SK-N-SH treated with all-trans-retinoic acid at 6 μM for 48 hours (cell line): ENCODE data around the gene KRTAP10-4.

Experiments used
- ATAC-seq: fragments of 200-7000 bp; cut with Tn5 transposase; 3 replicates; pipeline ENCODE4 v1.9.1; 2020; ENCODE audit warnings: mild to moderate bottlenecking, moderate library complexity
- BACH2 ChIP-seq: fragments of 250-450 bp; sonication (Bioruptor Pico); IDR thresholded peaks from 2 replicates; pipeline ENCODE4 v1.9.0; 2021; ENCODE audit warnings: mild to moderate bottlenecking, borderline replicate concordance
- ESRRG ChIP-seq: fragments of 250-450 bp; sonication (Bioruptor Pico); IDR thresholded peaks from 2 replicates; pipeline ENCODE4 v1.6.1; 2021; ENCODE audit warnings: mild to moderate bottlenecking
- ISL1 ChIP-seq: fragments of 250-450 bp; sonication (Bioruptor Pico); IDR thresholded peaks from 2 replicates; pipeline ENCODE4 v2.1.2; 2022; ENCODE audit warnings: mild to moderate bottlenecking, moderate library complexity
- OSR1 ChIP-seq: fragments of 250-450 bp; sonication (Bioruptor Pico); IDR thresholded peaks from 2 replicates; pipeline ENCODE4 v1.8.0; 2022; ENCODE audit warnings: moderate library complexity, mild to moderate bottlenecking, inconsistent platforms
- PPARA ChIP-seq: fragments of 250-450 bp; sonication (Bioruptor Pico); IDR thresholded peaks from 2 replicates; pipeline ENCODE4 v1.5.0; 2020; ENCODE audit warnings: mild to moderate bottlenecking, borderline replicate concordance
- RARB ChIP-seq: fragments of 250-450 bp; sonication (Bioruptor Pico); IDR thresholded peaks from 2 replicates; pipeline ENCODE4 v1.8.0; 2021; ENCODE audit warnings: mild to moderate bottlenecking, moderate library complexity
- SNAI2 ChIP-seq: fragments of 250-450 bp; sonication (Bioruptor Pico); IDR thresholded peaks from 2 replicates; pipeline ENCODE4 v1.5.0; 2020; ENCODE audit warnings: mild to moderate bottlenecking, moderate library complexity
- TCF4 ChIP-seq: fragments of 250-450 bp; sonication (Bioruptor Pico); IDR thresholded peaks from 2 replicates; pipeline ENCODE4 v1.8.0; 2021; ENCODE audit warnings: mild to moderate bottlenecking, moderate library complexity, borderline replicate concordance
- TOX ChIP-seq: fragments of 250-450 bp; sonication (Bioruptor Pico); IDR thresholded peaks from 2 replicates; pipeline ENCODE4 v1.8.0; 2021; ENCODE audit warnings: mild to moderate bottlenecking, moderate library complexity, borderline replicate concordance
- ZC3H10 ChIP-seq: fragments of 250-450 bp; sonication (Bioruptor Pico); IDR thresholded peaks from 2 replicates; pipeline ENCODE4 v1.5.1; 2021; ENCODE audit warnings: mild to moderate bottlenecking, moderate library complexity
- ZFP3 ChIP-seq: fragments of 250-450 bp; sonication (Bioruptor Pico); IDR thresholded peaks from 2 replicates; pipeline ENCODE4 v1.5.0; 2020; ENCODE audit warnings: mild to moderate bottlenecking, moderate library complexity
- ZFP30 ChIP-seq: fragments of 450-650 bp; formaldehyde crosslinking; IDR thresholded peaks from 2 replicates; pipeline ENCODE4 v1.5.0; 2022; ENCODE audit warnings: mild to moderate bottlenecking, moderate library complexity
- ZNF70 ChIP-seq: fragments of 450-650 bp; formaldehyde crosslinking; IDR thresholded peaks from 2 replicates; pipeline ENCODE4 v1.5.0; 2020; ENCODE audit warnings: mild to moderate bottlenecking, moderate library complexity
- ZNF8 ChIP-seq: fragments of 450-650 bp; formaldehyde crosslinking; IDR thresholded peaks from 2 replicates; pipeline ENCODE4 v1.5.0; 2020; ENCODE audit warnings: mild to moderate bottlenecking, moderate library complexity
- TF ChIP-seq, protein P1 (sequence below): fragments of 250-450 bp; sonication (Bioruptor Pico); IDR thresholded peaks from 2 replicates; pipeline ENCODE4 v1.5.1; 2021; ENCODE audit warnings: mild to moderate bottlenecking, moderate library complexity
- TF ChIP-seq, protein P2 (sequence below): fragments of 250-450 bp; sonication (Bioruptor Pico); IDR thresholded peaks from 2 replicates; pipeline ENCODE4 v1.5.0; 2020; ENCODE audit warnings: mild to moderate bottlenecking, moderate library complexity
- TF ChIP-seq, protein P3 (sequence below): fragments of 250-450 bp; sonication (Bioruptor Pico); IDR thresholded peaks from 2 replicates; pipeline ENCODE4 v1.8.0; 2021; ENCODE audit warnings: low read depth, mild to moderate bottlenecking, moderate library complexity, borderline replicate concordance
- TF ChIP-seq, protein P4 (sequence below): fragments of 250-450 bp; sonication (Bioruptor Pico); IDR thresholded peaks from 2 replicates; pipeline ENCODE4 v1.8.0; 2020; ENCODE audit warnings: mild to moderate bottlenecking, moderate library complexity, borderline replicate concordance
- TF ChIP-seq, protein P5 (sequence below): fragments of 250-450 bp; sonication (Bioruptor Pico); IDR thresholded peaks from 2 replicates; pipeline ENCODE4 v1.5.1; 2020; ENCODE audit warnings: low read depth, mild to moderate bottlenecking, moderate library complexity

The KRTAP10-4 gene

DNA sequence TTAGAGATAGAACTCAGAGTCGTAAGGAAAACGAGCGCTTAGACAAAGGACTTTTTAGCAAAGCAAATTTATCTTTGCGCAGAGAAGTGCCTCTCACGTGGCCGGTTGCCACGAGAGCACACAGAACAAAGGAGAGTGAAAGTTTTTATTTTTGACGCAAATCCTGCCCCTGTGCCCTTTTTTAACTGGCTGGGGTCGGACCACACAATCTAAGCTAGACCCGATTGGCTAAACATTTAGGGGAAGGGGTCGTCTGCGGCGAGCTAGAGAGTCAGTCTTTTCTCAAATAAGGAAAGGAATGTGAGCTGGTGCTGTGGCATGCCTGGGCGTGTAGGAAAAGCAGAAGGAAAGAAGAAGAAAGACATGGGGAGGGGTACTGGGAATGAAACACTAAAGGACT, 24.6 kb upstream of the KRTAP10-4 start:
- TF ChIP-seq ESRRG (no peak), SNAI2 (no peak), ZNF70 (CRISPR knock-in tag) (no peak), TOX (CRISPR knock-in tag) (no peak)
- TF ChIP-seq, protein P1, sequence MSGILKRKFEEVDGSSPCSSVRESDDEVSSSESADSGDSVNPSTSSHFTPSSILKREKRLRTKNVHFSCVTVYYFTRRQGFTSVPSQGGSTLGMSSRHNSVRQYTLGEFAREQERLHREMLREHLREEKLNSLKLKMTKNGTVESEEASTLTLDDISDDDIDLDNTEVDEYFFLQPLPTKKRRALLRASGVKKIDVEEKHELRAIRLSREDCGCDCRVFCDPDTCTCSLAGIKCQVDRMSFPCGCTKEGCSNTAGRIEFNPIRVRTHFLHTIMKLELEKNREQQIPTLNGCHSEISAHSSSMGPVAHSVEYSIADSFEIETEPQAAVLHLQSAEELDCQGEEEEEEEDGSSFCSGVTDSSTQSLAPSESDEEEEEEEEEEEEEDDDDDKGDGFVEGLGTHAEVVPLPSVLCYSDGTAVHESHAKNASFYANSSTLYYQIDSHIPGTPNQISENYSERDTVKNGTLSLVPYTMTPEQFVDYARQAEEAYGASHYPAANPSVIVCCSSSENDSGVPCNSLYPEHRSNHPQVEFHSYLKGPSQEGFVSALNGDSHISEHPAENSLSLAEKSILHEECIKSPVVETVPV (CRISPR knock-in tag) = no peak
- ATAC-seq = no peak

DNA sequence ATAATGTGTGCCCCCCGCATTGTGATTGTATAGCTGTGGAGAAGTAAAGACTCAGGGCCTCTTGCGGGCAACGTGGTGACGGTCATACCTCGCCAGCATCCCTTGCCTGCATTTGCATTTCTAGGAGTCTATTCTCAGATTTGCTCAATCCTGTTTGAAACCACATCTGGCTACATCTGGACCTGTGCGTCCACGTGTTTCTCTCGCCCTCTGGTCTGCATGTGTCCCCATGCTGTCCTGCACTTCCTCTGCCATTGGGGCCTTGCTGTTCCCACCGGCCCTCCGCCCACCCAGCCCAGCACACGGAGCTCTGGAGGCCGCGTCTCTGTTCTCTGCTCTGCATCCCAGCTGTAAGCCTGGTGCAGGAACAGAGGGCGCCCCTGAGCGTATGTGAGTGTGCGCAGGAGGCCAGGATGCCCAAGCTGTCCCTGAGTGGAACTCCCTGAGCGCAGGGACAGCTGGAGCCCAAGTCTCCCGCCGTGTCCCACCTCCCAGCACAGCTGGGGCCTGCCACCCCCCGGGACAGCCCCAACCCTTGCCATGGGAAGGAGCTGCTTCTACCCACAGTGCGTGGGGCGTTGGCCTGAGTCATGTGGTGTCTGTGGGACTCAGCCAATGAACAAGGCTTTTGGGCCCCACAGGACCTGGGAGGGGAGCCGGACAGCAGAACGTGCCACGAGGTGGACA, 23.9 kb upstream of the KRTAP10-4 start:
- peak; percentile 32; the same call in 1 of the 3 replicates for ATAC-seq
- no peak for TF ChIP-seq ZC3H10
- TF ChIP-seq ZFP3 = no peak
- TF ChIP-seq ZNF70 (CRISPR knock-in tag) = no peak
- TF ChIP-seq, protein P2, sequence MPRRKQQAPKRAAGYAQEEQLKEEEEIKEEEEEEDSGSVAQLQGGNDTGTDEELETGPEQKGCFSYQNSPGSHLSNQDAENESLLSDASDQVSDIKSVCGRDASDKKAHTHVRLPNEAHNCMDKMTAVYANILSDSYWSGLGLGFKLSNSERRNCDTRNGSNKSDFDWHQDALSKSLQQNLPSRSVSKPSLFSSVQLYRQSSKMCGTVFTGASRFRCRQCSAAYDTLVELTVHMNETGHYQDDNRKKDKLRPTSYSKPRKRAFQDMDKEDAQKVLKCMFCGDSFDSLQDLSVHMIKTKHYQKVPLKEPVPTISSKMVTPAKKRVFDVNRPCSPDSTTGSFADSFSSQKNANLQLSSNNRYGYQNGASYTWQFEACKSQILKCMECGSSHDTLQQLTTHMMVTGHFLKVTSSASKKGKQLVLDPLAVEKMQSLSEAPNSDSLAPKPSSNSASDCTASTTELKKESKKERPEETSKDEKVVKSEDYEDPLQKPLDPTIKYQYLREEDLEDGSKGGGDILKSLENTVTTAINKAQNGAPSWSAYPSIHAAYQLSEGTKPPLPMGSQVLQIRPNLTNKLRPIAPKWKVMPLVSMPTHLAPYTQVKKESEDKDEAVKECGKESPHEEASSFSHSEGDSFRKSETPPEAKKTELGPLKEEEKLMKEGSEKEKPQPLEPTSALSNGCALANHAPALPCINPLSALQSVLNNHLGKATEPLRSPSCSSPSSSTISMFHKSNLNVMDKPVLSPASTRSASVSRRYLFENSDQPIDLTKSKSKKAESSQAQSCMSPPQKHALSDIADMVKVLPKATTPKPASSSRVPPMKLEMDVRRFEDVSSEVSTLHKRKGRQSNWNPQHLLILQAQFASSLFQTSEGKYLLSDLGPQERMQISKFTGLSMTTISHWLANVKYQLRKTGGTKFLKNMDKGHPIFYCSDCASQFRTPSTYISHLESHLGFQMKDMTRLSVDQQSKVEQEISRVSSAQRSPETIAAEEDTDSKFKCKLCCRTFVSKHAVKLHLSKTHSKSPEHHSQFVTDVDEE (CRISPR knock-in tag) = no peak
- TF ChIP-seq TCF4 (CRISPR knock-in tag) = no peak
- TF ChIP-seq, protein P3, sequence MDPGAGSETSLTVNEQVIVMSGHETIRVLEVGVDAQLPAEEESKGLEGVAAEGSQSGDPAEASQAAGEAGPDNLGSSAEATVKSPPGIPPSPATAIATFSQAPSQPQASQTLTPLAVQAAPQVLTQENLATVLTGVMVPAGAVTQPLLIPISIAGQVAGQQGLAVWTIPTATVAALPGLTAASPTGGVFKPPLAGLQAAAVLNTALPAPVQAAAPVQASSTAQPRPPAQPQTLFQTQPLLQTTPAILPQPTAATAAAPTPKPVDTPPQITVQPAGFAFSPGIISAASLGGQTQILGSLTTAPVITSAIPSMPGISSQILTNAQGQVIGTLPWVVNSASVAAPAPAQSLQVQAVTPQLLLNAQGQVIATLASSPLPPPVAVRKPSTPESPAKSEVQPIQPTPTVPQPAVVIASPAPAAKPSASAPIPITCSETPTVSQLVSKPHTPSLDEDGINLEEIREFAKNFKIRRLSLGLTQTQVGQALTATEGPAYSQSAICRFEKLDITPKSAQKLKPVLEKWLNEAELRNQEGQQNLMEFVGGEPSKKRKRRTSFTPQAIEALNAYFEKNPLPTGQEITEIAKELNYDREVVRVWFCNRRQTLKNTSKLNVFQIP (CRISPR knock-in tag) = no peak
- TF ChIP-seq, protein P1 (CRISPR knock-in tag) = no peak
- TF ChIP-seq BACH2 = no peak
- no peak for TF ChIP-seq ESRRG
- no peak for TF ChIP-seq OSR1 (CRISPR knock-in tag)
- TF ChIP-seq ZNF8 (CRISPR knock-in tag) = no peak

DNA sequence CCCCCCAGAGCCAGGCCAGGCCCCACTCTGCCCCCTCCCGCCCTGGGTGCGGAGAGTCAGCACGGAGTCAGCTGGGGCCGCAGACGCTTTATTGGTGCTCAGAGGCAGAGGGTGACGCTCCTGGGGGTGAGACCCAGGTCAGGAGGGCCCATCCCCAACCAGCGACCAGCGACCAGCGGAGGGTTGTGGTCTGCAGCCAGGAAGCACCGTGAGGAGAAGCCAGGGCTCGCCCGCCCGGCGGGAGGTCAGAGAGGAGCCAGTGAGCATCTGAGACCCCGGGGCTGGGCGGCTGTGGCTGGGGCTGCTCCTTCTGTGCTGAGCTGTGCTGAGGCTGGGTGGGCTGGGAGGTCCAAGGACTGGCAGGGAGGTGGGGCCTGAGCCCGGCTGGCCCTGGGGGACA, 23.2 kb upstream of the KRTAP10-4 start:
- ATAC-seq = 0 out of 3 replicates have a peak, but pooled peaks have one; percentile 18

DNA sequence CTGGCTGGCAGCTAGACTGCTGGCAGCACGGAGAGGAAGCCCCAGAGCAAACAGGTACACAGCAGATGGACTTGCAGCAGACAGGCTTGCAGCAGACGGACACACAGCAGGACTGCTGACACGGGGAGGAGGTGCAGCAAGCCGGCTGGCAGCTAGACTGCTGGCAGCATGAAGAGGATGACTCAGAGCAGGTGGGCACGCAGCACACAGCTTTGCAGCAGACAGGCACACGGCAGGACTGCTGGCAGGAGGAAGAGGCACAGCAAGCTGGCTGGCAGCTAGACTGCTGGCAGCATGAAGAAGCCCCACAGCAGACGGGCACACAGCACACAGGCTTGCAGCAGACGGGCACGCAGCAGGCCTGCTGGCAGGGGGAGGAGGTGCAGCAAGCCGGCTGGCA, 22.7 kb upstream of the KRTAP10-4 start:
- TF ChIP-seq TOX (CRISPR knock-in tag) = no peak
- TF ChIP-seq, protein P1 (CRISPR knock-in tag) = no peak
- TF ChIP-seq, protein P4, sequence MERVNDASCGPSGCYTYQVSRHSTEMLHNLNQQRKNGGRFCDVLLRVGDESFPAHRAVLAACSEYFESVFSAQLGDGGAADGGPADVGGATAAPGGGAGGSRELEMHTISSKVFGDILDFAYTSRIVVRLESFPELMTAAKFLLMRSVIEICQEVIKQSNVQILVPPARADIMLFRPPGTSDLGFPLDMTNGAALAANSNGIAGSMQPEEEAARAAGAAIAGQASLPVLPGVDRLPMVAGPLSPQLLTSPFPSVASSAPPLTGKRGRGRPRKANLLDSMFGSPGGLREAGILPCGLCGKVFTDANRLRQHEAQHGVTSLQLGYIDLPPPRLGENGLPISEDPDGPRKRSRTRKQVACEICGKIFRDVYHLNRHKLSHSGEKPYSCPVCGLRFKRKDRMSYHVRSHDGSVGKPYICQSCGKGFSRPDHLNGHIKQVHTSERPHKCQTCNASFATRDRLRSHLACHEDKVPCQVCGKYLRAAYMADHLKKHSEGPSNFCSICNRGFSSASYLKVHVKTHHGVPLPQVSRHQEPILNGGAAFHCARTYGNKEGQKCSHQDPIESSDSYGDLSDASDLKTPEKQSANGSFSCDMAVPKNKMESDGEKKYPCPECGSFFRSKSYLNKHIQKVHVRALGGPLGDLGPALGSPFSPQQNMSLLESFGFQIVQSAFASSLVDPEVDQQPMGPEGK (CRISPR knock-in tag) = no peak
- no peak for TF ChIP-seq RARB
- TF ChIP-seq ZNF8 (CRISPR knock-in tag) = no peak
- no peak for TF ChIP-seq ZNF70 (CRISPR knock-in tag)
- no peak for TF ChIP-seq ZFP30
- no peak for TF ChIP-seq ESRRG
- TF ChIP-seq TCF4 (CRISPR knock-in tag) = no peak
- no peak for TF ChIP-seq ZC3H10
- TF ChIP-seq, protein P5, sequence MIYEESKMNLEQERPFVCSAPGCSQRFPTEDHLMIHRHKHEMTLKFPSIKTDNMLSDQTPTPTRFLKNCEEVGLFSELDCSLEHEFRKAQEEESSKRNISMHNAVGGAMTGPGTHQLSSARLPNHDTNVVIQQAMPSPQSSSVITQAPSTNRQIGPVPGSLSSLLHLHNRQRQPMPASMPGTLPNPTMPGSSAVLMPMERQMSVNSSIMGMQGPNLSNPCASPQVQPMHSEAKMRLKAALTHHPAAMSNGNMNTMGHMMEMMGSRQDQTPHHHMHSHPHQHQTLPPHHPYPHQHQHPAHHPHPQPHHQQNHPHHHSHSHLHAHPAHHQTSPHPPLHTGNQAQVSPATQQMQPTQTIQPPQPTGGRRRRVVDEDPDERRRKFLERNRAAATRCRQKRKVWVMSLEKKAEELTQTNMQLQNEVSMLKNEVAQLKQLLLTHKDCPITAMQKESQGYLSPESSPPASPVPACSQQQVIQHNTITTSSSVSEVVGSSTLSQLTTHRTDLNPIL (CRISPR knock-in tag) = no peak
- no peak for TF ChIP-seq PPARA (CRISPR knock-in tag)
- TF ChIP-seq, protein P3 (CRISPR knock-in tag) = no peak
- no peak for TF ChIP-seq ISL1
- ATAC-seq = no peak
